SK-N-SH (cell line): Measurements from ENCODE around the gene SLC9A5.

ENCODE experiments used
- EP300 ChIP-seq, 2 experiments: IDR thresholded peaks; 2 replicates each; pipeline versions ENCODE4 v1.4.0 to v1.6.1; 2012; ENCODE audit warnings: borderline replicate concordance in 1 of 2, low read depth in 1 of 2, low read length in 1 of 2
- EZH2phosphoT487 ChIP-seq: fragments of 200-600 bp; sonication (generic); IDR thresholded peaks from 2 replicates; pipeline ENCODE4 v1.6.1; 2017; ENCODE audit warnings: low read depth, mixed run types, mild to moderate bottlenecking, antibody characterized with exemption, moderate library complexity, borderline replicate concordance
- JUND ChIP-seq: IDR thresholded peaks from 2 replicates; pipeline ENCODE4 v1.4.0; 2012
- MXI1 ChIP-seq: IDR thresholded peaks from 2 replicates; pipeline ENCODE4 v1.6.1; 2012; ENCODE audit warnings: mild to moderate bottlenecking, low read depth, low read length, improper control_type of control experiment
- POLR2AphosphoS5 ChIP-seq: IDR thresholded peaks from 2 replicates; pipeline ENCODE4 v1.6.1; 2012; ENCODE audit warnings: low read depth, low read length
- SIN3A ChIP-seq: IDR thresholded peaks from 2 replicates; pipeline ENCODE4 v1.6.1; 2012; ENCODE audit warnings: low read depth, mild to moderate bottlenecking, low read length, moderate library complexity, borderline replicate concordance
- SMC3 ChIP-seq: IDR thresholded peaks from 2 replicates; pipeline ENCODE4 v1.6.1; 2012; ENCODE audit warnings: low read depth, low read length, improper control_type of control experiment
- TEAD4 ChIP-seq: IDR thresholded peaks from 2 replicates; pipeline ENCODE4 v1.4.0; 2012; ENCODE audit warnings: mild to moderate bottlenecking, borderline replicate concordance; ENCODE audit not compliant: insufficient read depth
- YY1 ChIP-seq: IDR thresholded peaks from 2 replicates; pipeline ENCODE4 v1.4.0; 2012; ENCODE audit warnings: low read depth, mild to moderate bottlenecking
- TF ChIP-seq, protein P1 (sequence below): fragments of 200-600 bp; sonication (generic); IDR thresholded peaks from 2 replicates; pipeline ENCODE4 v1.6.1; 2017; ENCODE audit warnings: antibody characterized with exemption, mild to moderate bottlenecking, moderate library complexity
- TF ChIP-seq, protein P2 (sequence below): fragments of 150-350 bp; IDR thresholded peaks from 2 replicates; pipeline ENCODE4 v1.6.1; 2017; ENCODE audit warnings: antibody characterized with exemption, low read length, low read depth, borderline replicate concordance
- TF ChIP-seq, protein P3 (sequence below): IDR thresholded peaks from 2 replicates; pipeline ENCODE4 v1.6.1; 2012; ENCODE audit warnings: mild to moderate bottlenecking, low read depth, low read length, moderate library complexity
- TF ChIP-seq, protein P4 (sequence below): IDR thresholded peaks from 2 replicates; pipeline ENCODE4 v1.4.0; 2012; ENCODE audit warnings: low read depth, borderline replicate concordance
- TF ChIP-seq, protein P5 (sequence below): IDR thresholded peaks from 2 replicates; pipeline ENCODE4 v1.4.0; 2012; ENCODE audit warnings: low read depth

DNA sequence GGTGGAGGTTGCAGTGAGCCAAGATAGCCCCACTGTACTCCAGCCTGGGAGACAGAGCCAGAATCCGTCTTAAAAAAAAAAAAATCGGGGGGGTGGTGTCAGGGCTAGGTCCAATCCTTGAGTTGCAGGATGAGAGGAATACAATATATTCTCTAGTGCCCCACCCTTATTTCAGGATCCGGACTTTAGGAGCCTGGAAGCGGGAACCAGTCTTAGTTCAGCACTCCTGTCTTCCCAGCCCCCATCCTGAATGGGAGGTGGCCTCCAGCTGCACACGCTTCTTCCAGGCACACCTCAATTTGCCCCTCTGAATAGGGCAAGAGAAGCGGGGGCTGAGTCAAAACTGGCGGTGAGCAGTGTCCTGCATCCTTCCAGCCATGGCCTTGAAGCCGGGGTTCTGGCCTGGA lies 3.1 kb upstream of the SLC9A5 start:
- TF ChIP-seq, protein P1, sequence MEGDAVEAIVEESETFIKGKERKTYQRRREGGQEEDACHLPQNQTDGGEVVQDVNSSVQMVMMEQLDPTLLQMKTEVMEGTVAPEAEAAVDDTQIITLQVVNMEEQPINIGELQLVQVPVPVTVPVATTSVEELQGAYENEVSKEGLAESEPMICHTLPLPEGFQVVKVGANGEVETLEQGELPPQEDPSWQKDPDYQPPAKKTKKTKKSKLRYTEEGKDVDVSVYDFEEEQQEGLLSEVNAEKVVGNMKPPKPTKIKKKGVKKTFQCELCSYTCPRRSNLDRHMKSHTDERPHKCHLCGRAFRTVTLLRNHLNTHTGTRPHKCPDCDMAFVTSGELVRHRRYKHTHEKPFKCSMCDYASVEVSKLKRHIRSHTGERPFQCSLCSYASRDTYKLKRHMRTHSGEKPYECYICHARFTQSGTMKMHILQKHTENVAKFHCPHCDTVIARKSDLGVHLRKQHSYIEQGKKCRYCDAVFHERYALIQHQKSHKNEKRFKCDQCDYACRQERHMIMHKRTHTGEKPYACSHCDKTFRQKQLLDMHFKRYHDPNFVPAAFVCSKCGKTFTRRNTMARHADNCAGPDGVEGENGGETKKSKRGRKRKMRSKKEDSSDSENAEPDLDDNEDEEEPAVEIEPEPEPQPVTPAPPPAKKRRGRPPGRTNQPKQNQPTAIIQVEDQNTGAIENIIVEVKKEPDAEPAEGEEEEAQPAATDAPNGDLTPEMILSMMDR, result no peak
- TF ChIP-seq, protein P2, sequence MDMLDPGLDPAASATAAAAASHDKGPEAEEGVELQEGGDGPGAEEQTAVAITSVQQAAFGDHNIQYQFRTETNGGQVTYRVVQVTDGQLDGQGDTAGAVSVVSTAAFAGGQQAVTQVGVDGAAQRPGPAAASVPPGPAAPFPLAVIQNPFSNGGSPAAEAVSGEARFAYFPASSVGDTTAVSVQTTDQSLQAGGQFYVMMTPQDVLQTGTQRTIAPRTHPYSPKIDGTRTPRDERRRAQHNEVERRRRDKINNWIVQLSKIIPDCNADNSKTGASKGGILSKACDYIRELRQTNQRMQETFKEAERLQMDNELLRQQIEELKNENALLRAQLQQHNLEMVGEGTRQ, result peak; percentile 50; the same call in 1 of the 2 replicates
- TF ChIP-seq YY1 (no peak), SIN3A (no peak), POLR2AphosphoS5 (no peak), EZH2phosphoT487 (no peak), TEAD4 (no peak), JUND (no peak), EP300 (IDR thresholded peaks at IDR 0.05; ENCODE audit: borderline replicate concordance in 1 of 2, low read depth in 1 of 2, low read length in 1 of 2) (no peak), SMC3 (no peak), MXI1 (peak; percentile 77)
- TF ChIP-seq, protein P3, sequence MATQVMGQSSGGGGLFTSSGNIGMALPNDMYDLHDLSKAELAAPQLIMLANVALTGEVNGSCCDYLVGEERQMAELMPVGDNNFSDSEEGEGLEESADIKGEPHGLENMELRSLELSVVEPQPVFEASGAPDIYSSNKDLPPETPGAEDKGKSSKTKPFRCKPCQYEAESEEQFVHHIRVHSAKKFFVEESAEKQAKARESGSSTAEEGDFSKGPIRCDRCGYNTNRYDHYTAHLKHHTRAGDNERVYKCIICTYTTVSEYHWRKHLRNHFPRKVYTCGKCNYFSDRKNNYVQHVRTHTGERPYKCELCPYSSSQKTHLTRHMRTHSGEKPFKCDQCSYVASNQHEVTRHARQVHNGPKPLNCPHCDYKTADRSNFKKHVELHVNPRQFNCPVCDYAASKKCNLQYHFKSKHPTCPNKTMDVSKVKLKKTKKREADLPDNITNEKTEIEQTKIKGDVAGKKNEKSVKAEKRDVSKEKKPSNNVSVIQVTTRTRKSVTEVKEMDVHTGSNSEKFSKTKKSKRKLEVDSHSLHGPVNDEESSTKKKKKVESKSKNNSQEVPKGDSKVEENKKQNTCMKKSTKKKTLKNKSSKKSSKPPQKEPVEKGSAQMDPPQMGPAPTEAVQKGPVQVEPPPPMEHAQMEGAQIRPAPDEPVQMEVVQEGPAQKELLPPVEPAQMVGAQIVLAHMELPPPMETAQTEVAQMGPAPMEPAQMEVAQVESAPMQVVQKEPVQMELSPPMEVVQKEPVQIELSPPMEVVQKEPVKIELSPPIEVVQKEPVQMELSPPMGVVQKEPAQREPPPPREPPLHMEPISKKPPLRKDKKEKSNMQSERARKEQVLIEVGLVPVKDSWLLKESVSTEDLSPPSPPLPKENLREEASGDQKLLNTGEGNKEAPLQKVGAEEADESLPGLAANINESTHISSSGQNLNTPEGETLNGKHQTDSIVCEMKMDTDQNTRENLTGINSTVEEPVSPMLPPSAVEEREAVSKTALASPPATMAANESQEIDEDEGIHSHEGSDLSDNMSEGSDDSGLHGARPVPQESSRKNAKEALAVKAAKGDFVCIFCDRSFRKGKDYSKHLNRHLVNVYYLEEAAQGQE, result no peak
- TF ChIP-seq, protein P4, sequence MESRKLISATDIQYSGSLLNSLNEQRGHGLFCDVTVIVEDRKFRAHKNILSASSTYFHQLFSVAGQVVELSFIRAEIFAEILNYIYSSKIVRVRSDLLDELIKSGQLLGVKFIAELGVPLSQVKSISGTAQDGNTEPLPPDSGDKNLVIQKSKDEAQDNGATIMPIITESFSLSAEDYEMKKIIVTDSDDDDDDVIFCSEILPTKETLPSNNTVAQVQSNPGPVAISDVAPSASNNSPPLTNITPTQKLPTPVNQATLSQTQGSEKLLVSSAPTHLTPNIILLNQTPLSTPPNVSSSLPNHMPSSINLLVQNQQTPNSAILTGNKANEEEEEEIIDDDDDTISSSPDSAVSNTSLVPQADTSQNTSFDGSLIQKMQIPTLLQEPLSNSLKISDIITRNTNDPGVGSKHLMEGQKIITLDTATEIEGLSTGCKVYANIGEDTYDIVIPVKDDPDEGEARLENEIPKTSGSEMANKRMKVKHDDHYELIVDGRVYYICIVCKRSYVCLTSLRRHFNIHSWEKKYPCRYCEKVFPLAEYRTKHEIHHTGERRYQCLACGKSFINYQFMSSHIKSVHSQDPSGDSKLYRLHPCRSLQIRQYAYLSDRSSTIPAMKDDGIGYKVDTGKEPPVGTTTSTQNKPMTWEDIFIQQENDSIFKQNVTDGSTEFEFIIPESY, result no peak
- TF ChIP-seq, protein P5, sequence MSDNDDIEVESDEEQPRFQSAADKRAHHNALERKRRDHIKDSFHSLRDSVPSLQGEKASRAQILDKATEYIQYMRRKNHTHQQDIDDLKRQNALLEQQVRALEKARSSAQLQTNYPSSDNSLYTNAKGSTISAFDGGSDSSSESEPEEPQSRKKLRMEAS, result no peak
